HepG2 (cell line): ENCODE results near the gene TUBB. TPM values are rescaled to one million over a fixed set of nuclear protein-coding genes. Genes with fewer than 3 reads are reported as not detected.

Experiments
- CCDC6 ChIP-seq: sonication (generic); formaldehyde crosslinking; IDR thresholded peaks from 2 replicates; pipeline ENCODE4 v1.8.1; 2022; ENCODE audit warnings: mild to moderate bottlenecking, missing genetic modification reagents, moderate library complexity
- EP300 ChIP-seq, 3 experiments: sonication (generic) in 1 of 3; formaldehyde crosslinking in 1 of 3; IDR thresholded peaks; 2 replicates each; pipeline versions ENCODE4 v1.5.1 to v1.6.1; 2011 to 2020; ENCODE audit warnings: low read depth in 2 of 3, low read length in 2 of 3, borderline replicate concordance in 1 of 3, improper control_type of control experiment in 1 of 3, mild to moderate bottlenecking in 1 of 3, missing genetic modification reagents in 1 of 3, moderate library complexity in 1 of 3
- GFI1 ChIP-seq: sonication (generic); formaldehyde crosslinking; IDR thresholded peaks from 2 replicates; pipeline ENCODE4 v1.5.0; 2020; ENCODE audit warnings: missing genetic modification reagents, mild to moderate bottlenecking, borderline replicate concordance
- HCFC1 ChIP-seq: fragments of 150-350 bp; IDR thresholded peaks from 2 replicates; pipeline ENCODE4 v1.6.1; 2014; ENCODE audit warnings: low read depth, low read length
- HMGXB3 ChIP-seq: sonication (generic); formaldehyde crosslinking; IDR thresholded peaks from 2 replicates; pipeline ENCODE4 v1.4.0; 2020; ENCODE audit warnings: missing genetic modification reagents, borderline replicate concordance
- HOXD1 ChIP-seq: sonication (generic); formaldehyde crosslinking; IDR thresholded peaks from 2 replicates; pipeline ENCODE4 v1.5.0; 2020; ENCODE audit warnings: missing genetic modification reagents
- IKZF5 ChIP-seq: IDR thresholded peaks from 2 replicates; pipeline ENCODE4 v1.6.1; 2018; ENCODE audit warnings: missing genetic modification reagents, mild to moderate bottlenecking, missing compliant biosample characterization
- IRX3 ChIP-seq: sonication (generic); formaldehyde crosslinking; IDR thresholded peaks from 2 replicates; pipeline ENCODE4 v1.8.1; 2023; ENCODE audit warnings: mild to moderate bottlenecking, low read depth, missing genetic modification reagents, borderline replicate concordance
- MAZ ChIP-seq, 2 experiments: sonication (generic) in 1 of 2; formaldehyde crosslinking in 1 of 2; IDR thresholded peaks; 2 replicates each; pipeline versions ENCODE4 v1.5.0 to v1.6.1; 2012 to 2020; ENCODE audit warnings: low read depth in 2 of 2, mild to moderate bottlenecking in 2 of 2, borderline replicate concordance in 1 of 2, improper control_type of control experiment in 1 of 2, low read length in 1 of 2, missing genetic modification reagents in 1 of 2, moderate library complexity in 1 of 2
- NCOA2 ChIP-seq: sonication (generic); formaldehyde crosslinking; IDR thresholded peaks from 2 replicates; pipeline ENCODE4 v1.8.0; 2022; ENCODE audit warnings: inconsistent platforms
- NR1H2 ChIP-seq: sonication (generic); formaldehyde crosslinking; IDR thresholded peaks from 2 replicates; pipeline ENCODE4 v1.8.1; 2022; ENCODE audit warnings: low read depth, missing genetic modification reagents, borderline replicate concordance
- SP1 ChIP-seq, 2 experiments: fragments of 450-650 bp in 1 of 2; sonication (generic) in 1 of 2; formaldehyde crosslinking in 1 of 2; IDR thresholded peaks; 2 replicates each; pipeline versions ENCODE4 v1.4.0 to v1.6.1; 2016 to 2020; ENCODE audit warnings: missing genetic modification reagents in 1 of 2
- SP2 ChIP-seq: sonication (generic); formaldehyde crosslinking; IDR thresholded peaks from 2 replicates; pipeline ENCODE4 v1.5.1; 2020; ENCODE audit warnings: mild to moderate bottlenecking, missing genetic modification reagents
- SRSF1 ChIP-seq: fragments of 200-400 bp; formaldehyde crosslinking; optimal IDR thresholded peaks from 2 replicates; pipeline ENCODE3; 2017; ENCODE audit warnings: mild to moderate bottlenecking, low read depth, low read length, moderate library complexity
- TMF1 ChIP-seq: sonication (generic); formaldehyde crosslinking; IDR thresholded peaks from 2 replicates; pipeline ENCODE4 v1.8.1; 2022; ENCODE audit warnings: low read depth, missing genetic modification reagents
- U2AF1 ChIP-seq: fragments of 200-400 bp; formaldehyde crosslinking; optimal IDR thresholded peaks from 2 replicates; pipeline ENCODE3; 2017; ENCODE audit warnings: mild to moderate bottlenecking, low read depth, low read length
- ZBTB2 ChIP-seq: sonication (generic); formaldehyde crosslinking; IDR thresholded peaks from 2 replicates; pipeline ENCODE4 v1.8.0; 2022; ENCODE audit warnings: low read depth, missing genetic modification reagents
- ZNF256 ChIP-seq: sonication (generic); formaldehyde crosslinking; conservative IDR thresholded peaks from 2 replicates; pipeline ENCODE4 v1.4.0; 2020; ENCODE audit warnings: missing genetic modification reagents
- ZNF777 ChIP-seq: sonication (generic); formaldehyde crosslinking; IDR thresholded peaks from 2 replicates; pipeline ENCODE4 v1.4.0; 2020; ENCODE audit warnings: missing genetic modification reagents
- polyA plus RNA-seq, 8 experiments: library from polyadenylated mRNA; depleted of rRNA in 3 of 8; stranded (reverse) in 7 of 8; unstranded in 1 of 8; fragments of >200 nt; fragmentation: Illumina TruSeq in 4 of 8; extraction: Trizol in 4 of 8; gene quantifications; 2 replicates each; pipeline versions ENCODE4 v1.2.1 to v1.2.3, GENCODE V29; 2011 to 2016; ENCODE audit warnings: low read depth in 4 of 8, missing spikeins in 1 of 8, mixed read lengths in 1 of 8; ENCODE audit not compliant: insufficient read depth in 1 of 8
- total RNA-seq, 5 experiments: library from RNA; depleted of rRNA; stranded (reverse); fragments of >200 nt; fragmentation: Illumina TruSeq; extraction: Trizol; gene quantifications; 2 replicates each; pipeline ENCODE4 v1.2.3, GENCODE V29; 2016; ENCODE audit warnings: low read depth in 1 of 5
- TF ChIP-seq, protein P1 (sequence below): sonication (generic); formaldehyde crosslinking; IDR thresholded peaks from 2 replicates; pipeline ENCODE4 v1.5.0; 2020; ENCODE audit warnings: missing genetic modification reagents

Gene TUBB
- total and polyA plus RNA-seq, 2 of the 13 experiments (the other 11 are each of a cell fraction or from before 2014, with no cell fraction given), result 911 to 1,163 TPM

GRCh38 chr6:30686908-30687658, 33.1 kb upstream of the TUBB start (continued):
- no peak for TF ChIP-seq NR1H2 (CRISPR knock-in tag)
- TF ChIP-seq SP1 (IDR thresholded peaks at IDR 0.05), result no peak
- TF ChIP-seq SP1 (CRISPR knock-in tag; IDR thresholded peaks at IDR 0.05), result peak; percentile 59; the same call in 1 of the 2 replicates
- TF ChIP-seq NCOA2 (CRISPR knock-in tag), result no peak
- TF ChIP-seq IRX3 (CRISPR knock-in tag), result no peak
- TF ChIP-seq ZNF777 (CRISPR knock-in tag), result no peak
- TF ChIP-seq, protein P1, sequence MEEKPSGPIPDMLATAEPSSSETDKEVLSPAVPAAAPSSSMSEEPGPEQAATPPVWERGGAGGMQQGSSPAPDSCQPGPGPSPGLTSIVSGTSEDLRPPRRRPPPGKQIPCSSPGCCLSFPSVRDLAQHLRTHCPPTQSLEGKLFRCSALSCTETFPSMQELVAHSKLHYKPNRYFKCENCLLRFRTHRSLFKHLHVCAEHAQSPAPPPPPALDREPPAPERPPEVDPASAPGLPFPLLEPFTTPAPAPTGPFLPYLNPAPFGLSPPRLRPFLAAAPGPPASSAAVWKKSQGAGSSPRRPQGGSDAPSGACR (CRISPR knock-in tag), result peak; percentile 82; the same call in 1 of the 2 replicates
- peak; percentile 75; the same call in 1 of the 2 replicates for TF ChIP-seq GFI1
- TF ChIP-seq HMGXB3 (CRISPR knock-in tag), result 0 out of 2 replicates have a peak, but pooled peaks have one; percentile 30
- no peak for TF ChIP-seq HCFC1
- TF ChIP-seq SP2 (CRISPR knock-in tag), result no peak
- no peak for TF ChIP-seq ZBTB2
- no peak for TF ChIP-seq TMF1 (CRISPR knock-in tag)
- TF ChIP-seq CCDC6, result peak; percentile 49; the same call in 1 of the 2 replicates
- no peak for TF ChIP-seq ZNF256 (CRISPR knock-in tag)
- TF ChIP-seq HOXD1 (CRISPR knock-in tag), result no peak
- peak; percentile 95 for TF ChIP-seq SRSF1
- peak in 1 of 2 experiments; percentile 55; a peak in 1 of 4 replicates for TF ChIP-seq EP300 (IDR thresholded peaks at IDR 0.05; ENCODE audit: low read depth in 2 of 2, low read length in 2 of 2)
- TF ChIP-seq EP300 (CRISPR knock-in tag; IDR thresholded peaks at IDR 0.05; ENCODE audit: borderline replicate concordance), result no peak
- TF ChIP-seq IKZF5 (CRISPR knock-in tag), result peak; percentile 44; the same call in 1 of the 2 replicates
- 0 out of 2 replicates have a peak, but pooled peaks have one; percentile 22 for TF ChIP-seq MAZ (IDR thresholded peaks at IDR 0.05; ENCODE audit: borderline replicate concordance, low read depth, low read length)
- TF ChIP-seq MAZ (CRISPR knock-in tag; IDR thresholded peaks at IDR 0.05; ENCODE audit: low read depth), result peak; percentile 45; the same call in 1 of the 2 replicates
- TF ChIP-seq U2AF1, result peak; percentile 62
